T-helper 2 cell treated with Interferon-gamma antibody and Interleukin-4, amounts not matched to agents 5 μg/mL and 100 μg/mL, for 36 hours (primary cell): ENCODE measurements around the gene CCDC141.

Source experiments
- DNase-seq: peaks from one replicate; pipeline ENCODE4 v3.0.0; 2021; ENCODE audit warnings: low spot score
- H3K27ac Mint-ChIP-seq: one replicate; pipeline ENCODE4 v1.8.0; 2021; ENCODE audit warnings: mild to moderate bottlenecking, mixed read lengths
- H3K27me3 Mint-ChIP-seq: one replicate; pipeline ENCODE4 v1.8.0; 2021; ENCODE audit warnings: low read depth, mixed read lengths
- H3K36me3 Mint-ChIP-seq: one replicate; pipeline ENCODE4 v1.8.0; 2021; ENCODE audit warnings: low read depth, mixed read lengths
- H3K4me1 Mint-ChIP-seq: one replicate; pipeline ENCODE4 v1.8.0; 2021; ENCODE audit warnings: low read depth, mixed read lengths
- H3K4me3 Mint-ChIP-seq: one replicate; pipeline ENCODE4 v1.8.0; 2022; ENCODE audit warnings: mild to moderate bottlenecking, moderate library complexity, mixed read lengths
- H3K9me3 Mint-ChIP-seq: one replicate; pipeline ENCODE4 v1.8.0; 2021; ENCODE audit warnings: mixed read lengths

CCDC141 gene

DNA sequence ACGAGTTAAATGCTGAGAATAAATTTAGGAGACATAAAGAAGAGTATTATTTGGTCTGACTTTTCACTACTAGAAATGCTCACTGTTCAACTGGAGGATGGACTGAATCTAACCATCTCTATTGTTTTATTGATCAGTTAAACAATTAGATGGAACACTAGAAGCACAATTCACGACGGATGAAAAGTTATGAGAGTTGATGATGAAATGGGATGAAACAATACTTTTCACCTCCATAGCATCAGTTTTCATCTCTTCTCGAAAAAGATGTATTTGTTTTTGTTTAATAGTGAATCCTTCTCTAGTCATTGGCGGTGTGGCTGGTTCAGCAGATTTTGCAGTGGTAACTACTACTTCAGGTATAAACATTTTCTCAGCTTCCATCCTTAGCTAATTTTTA, 262.0 kb downstream of the CCDC141 start:
- no peak for DNase-seq

DNA sequence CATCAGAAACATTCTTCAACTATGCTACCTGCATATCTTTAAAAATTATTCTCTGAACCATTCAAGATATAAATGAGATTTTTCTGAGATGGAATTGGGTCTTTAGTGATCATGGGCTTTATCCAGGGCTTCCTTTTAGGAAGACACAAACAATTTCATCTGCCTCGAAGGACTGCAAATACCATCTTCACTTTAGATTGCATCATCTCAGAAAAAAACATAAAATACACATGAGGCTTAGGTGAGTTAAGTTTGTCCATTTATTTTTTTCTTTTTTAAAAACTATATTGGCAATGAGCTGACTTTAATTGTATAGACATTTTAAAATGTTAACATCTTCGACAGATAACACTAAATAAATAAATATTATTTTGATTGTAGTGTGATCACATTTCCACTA, 262.8 kb downstream of the CCDC141 start:
- Mint-ChIP-seq H3K4me1 (peaks cover 13% of the 10 kb centered on the region), H3K27me3 (no peaks in the 10 kb centered on the region), H3K36me3 (peaks cover 7% of the 10 kb centered on the region), H3K4me3 (no peak overlapping the region), H3K9me3 (no peaks in the 10 kb centered on the region), H3K27ac (no peak overlapping the region)
- DNase-seq: no peak

More for the DNA sequence above, 262.0 kb downstream of the CCDC141 start:
- no peaks in the 10 kb centered on the region for H3K27me3 Mint-ChIP-seq
- H3K36me3 Mint-ChIP-seq: peaks cover 7% of the 10 kb centered on the region
- no peak overlapping the region for H3K27ac Mint-ChIP-seq
- peaks cover 15% of the 10 kb centered on the region for H3K4me1 Mint-ChIP-seq
- H3K9me3 Mint-ChIP-seq: no peaks in the 10 kb centered on the region
- no peak overlapping the region for H3K4me3 Mint-ChIP-seq

DNA sequence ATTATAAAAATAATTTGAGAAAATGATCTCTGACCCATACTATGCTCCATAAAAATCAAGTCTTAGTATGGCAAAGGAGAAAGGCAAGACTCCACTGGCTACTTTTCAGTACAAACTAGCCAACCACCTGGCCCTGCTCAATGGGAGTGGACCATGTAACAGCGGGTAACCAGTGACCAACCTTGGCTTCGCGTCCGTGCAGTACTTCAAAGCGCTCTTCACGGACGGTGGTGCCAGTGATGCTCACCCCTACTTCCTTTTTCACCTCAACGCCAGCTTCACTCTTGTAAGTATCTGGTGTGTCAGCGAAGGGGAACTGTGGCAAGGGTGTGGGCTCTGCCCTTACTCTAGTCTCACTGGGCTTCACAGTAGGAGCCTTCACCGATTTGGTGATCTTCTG, 266.0 kb downstream of the CCDC141 start:
- Mint-ChIP-seq H3K4me3 (no peak overlapping the region), H3K9me3 (no peaks in the 10 kb centered on the region), H3K27ac (no peak overlapping the region), H3K36me3 (peaks cover 2% of the 10 kb centered on the region), H3K4me1 (no peaks in the 10 kb centered on the region), H3K27me3 (no peaks in the 10 kb centered on the region)
- no peak for DNase-seq

DNA sequence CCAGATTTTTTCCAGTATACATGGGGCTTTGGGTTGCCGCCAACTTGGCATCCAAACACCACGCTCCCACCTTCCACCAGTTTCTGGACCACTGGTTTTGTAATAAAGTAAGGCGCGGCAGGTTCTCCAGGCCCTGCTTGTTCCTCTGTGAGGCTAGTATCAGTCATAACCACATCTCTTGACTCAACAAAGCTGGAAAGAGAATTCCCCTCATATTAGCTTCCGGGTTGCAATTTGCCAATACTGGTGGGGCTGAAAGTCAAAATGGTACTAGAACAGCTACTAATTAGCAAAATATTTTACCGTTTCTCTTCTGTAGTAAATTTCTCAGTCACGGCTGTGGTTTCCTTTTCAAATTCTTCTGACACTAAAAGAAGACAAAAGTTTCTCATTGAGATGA, 267.7 kb downstream of the CCDC141 start:
- H3K36me3 Mint-ChIP-seq: peaks cover 7% of the 10 kb centered on the region
- no peak overlapping the region for H3K27ac Mint-ChIP-seq
- DNase-seq: no peak
- H3K9me3 Mint-ChIP-seq: no peaks in the 10 kb centered on the region
- H3K27me3 Mint-ChIP-seq: no peaks in the 10 kb centered on the region
- no peaks in the 10 kb centered on the region for H3K4me1 Mint-ChIP-seq
- H3K4me3 Mint-ChIP-seq: no peak overlapping the region
